PFSK-1 (cell line): ENCODE data around the gene SSPN.

Experiments used
- FOXP2 ChIP-seq: optimal IDR thresholded peaks from 2 replicates; pipeline ENCODE3; 2011; ENCODE audit warnings: borderline replicate concordance, control low read depth, inconsistent platforms; ENCODE audit not compliant: insufficient read depth; ENCODE audit errors: extremely low read length, extremely low read depth
- POLR2AphosphoS5 ChIP-seq: IDR thresholded peaks from 2 replicates; pipeline ENCODE4 v1.6.1; 2012; ENCODE audit warnings: low read depth, mild to moderate bottlenecking, control low read depth, low read length, moderate library complexity
- REST ChIP-seq, 2 experiments: IDR thresholded peaks; 2 replicates each; pipeline versions ENCODE4 v1.6.1 to v1.8.0; 2011 to 2012; ENCODE audit warnings: low read depth in 2 of 2, low read length in 2 of 2, control low read depth in 1 of 2, inconsistent platforms in 1 of 2, mild to moderate bottlenecking in 1 of 2, moderate library complexity in 1 of 2; ENCODE audit not compliant: insufficient read depth in 1 of 2
- SIN3A ChIP-seq: IDR thresholded peaks from 2 replicates; pipeline ENCODE4 v1.6.1; 2012; ENCODE audit warnings: mild to moderate bottlenecking, low read length, moderate library complexity, borderline replicate concordance; ENCODE audit not compliant: insufficient read depth
- TAF1 ChIP-seq: IDR thresholded peaks from 2 replicates; pipeline ENCODE4 v1.6.1; 2012; ENCODE audit warnings: low read length, control low read depth, borderline replicate concordance; ENCODE audit not compliant: insufficient read depth

DNA sequence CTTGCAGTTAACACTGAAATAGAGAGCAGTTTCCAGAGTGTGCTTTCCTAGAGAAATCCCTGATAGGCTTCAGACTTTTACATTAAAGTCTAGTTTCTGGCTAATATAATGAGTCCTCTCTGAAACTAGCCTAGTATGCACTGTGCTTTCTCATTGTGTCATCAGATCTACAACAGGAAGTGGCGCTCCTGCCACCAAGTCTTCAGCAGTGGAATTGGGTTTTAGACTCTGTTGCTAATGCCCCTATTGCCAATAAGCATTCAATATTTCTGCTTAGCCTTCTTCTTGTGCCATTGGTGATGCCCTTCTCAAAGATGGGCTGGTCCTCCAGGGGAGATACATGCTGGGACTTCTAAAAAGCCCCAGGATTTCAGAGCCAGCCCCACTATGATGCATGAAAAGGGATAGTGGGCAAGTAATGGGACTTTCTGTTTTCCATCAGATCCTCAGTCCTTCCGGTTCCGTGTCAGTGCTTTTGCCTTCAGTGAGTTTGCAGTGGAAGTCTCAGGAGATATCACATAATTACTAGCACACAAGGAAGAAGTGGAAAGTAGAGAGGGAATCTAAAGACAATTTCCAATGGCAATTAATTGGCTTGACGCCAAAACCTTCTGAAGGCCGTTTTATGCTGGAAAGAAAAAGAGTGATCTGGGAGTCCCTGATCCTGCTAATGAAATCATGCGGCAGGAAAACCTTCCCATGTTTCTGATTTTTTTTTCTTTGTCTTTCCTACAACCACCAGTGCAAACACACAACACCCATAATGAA, 50.0 kb downstream of the SSPN start:
- TF ChIP-seq REST (IDR thresholded peaks at IDR 0.05; ENCODE audit: insufficient read depth in 1 of 2, low read depth in 2 of 2, low read length in 2 of 2), result no peak
- TF ChIP-seq POLR2AphosphoS5, result no peak
- TF ChIP-seq SIN3A, result 0 out of 2 replicates have a peak, but pooled peaks have one; percentile 13
- TF ChIP-seq TAF1, result no peak
- TF ChIP-seq FOXP2, result no peak
